HepG2 (cell line): ENCODE data around the gene BTN1A1. TPM values are rescaled to one million over a fixed set of nuclear protein-coding genes. Genes with fewer than 3 reads are reported as not detected.

Experiments
- AKNA ChIP-seq: sonication (generic); formaldehyde crosslinking; IDR thresholded peaks from 2 replicates; pipeline ENCODE4 v1.4.0; 2020; ENCODE audit warnings: missing genetic modification reagents, borderline replicate concordance
- CBX1 ChIP-seq: IDR thresholded peaks from one replicate; pipeline ENCODE4 v1.6.1; 2016; ENCODE audit warnings: antibody characterized with exemption, low read depth
- CENPT ChIP-seq: sonication (generic); formaldehyde crosslinking; IDR thresholded peaks from 2 replicates; pipeline ENCODE4 v1.8.0; 2022; ENCODE audit warnings: low read depth, mild to moderate bottlenecking, moderate library complexity, missing genetic modification reagents
- CREM ChIP-seq, 2 experiments: sonication (generic) in 1 of 2; formaldehyde crosslinking in 1 of 2; IDR thresholded peaks; 2 replicates each; pipeline versions ENCODE4 v1.4.0 to v1.6.1; 2016 to 2020; ENCODE audit warnings: antibody characterized with exemption in 1 of 2, mild to moderate bottlenecking in 1 of 2, missing genetic modification reagents in 1 of 2
- FOSL1 ChIP-seq: sonication (generic); formaldehyde crosslinking; IDR thresholded peaks from 2 replicates; pipeline ENCODE4 v1.9.0; 2021; ENCODE audit warnings: missing genetic modification reagents, borderline replicate concordance
- GATAD2A ChIP-seq: IDR thresholded peaks from 2 replicates; pipeline ENCODE4 v1.6.1; 2016
- MED8 ChIP-seq: sonication (generic); formaldehyde crosslinking; IDR thresholded peaks from 2 replicates; pipeline ENCODE4 v1.8.1; 2023; ENCODE audit warnings: mild to moderate bottlenecking, missing genetic modification reagents; ENCODE audit not compliant: insufficient replicate concordance
- MXD3 ChIP-seq: IDR thresholded peaks from 2 replicates; pipeline ENCODE4 v1.6.1; 2016; ENCODE audit warnings: mild to moderate bottlenecking, missing biosample characterization, missing genetic modification reagents
- ZBTB33 ChIP-seq: sonication (generic); formaldehyde crosslinking; IDR thresholded peaks from 2 replicates; pipeline ENCODE4 v1.4.0; 2020; ENCODE audit warnings: missing genetic modification reagents
- ZNF329 ChIP-seq: sonication (generic); formaldehyde crosslinking; IDR thresholded peaks from 2 replicates; pipeline ENCODE4 v1.9.0; 2021; ENCODE audit warnings: low read depth, mild to moderate bottlenecking, missing genetic modification reagents
- ZNF335 ChIP-seq: sonication (generic); formaldehyde crosslinking; IDR thresholded peaks from 2 replicates; pipeline ENCODE4 v1.4.0; 2020; ENCODE audit warnings: missing genetic modification reagents
- ZNF354B ChIP-seq: sonication (generic); formaldehyde crosslinking; IDR thresholded peaks from 2 replicates; pipeline ENCODE4 v1.8.0; 2022; ENCODE audit warnings: mild to moderate bottlenecking, missing genetic modification reagents
- ZNF552 ChIP-seq: sonication (generic); formaldehyde crosslinking; IDR thresholded peaks from 2 replicates; pipeline ENCODE4 v1.9.0; 2022; ENCODE audit warnings: missing genetic modification reagents, mild to moderate bottlenecking, borderline replicate concordance
- ZNF687 ChIP-seq: sonication (generic); formaldehyde crosslinking; IDR thresholded peaks from 2 replicates; pipeline ENCODE4 v1.5.1; 2020; ENCODE audit warnings: mild to moderate bottlenecking, missing genetic modification reagents, moderate library complexity
- ZNF724P ChIP-seq: sonication (generic); formaldehyde crosslinking; IDR thresholded peaks from 2 replicates; pipeline ENCODE4 v1.8.0; 2022; ENCODE audit warnings: missing genetic modification reagents, borderline replicate concordance
- ZNF879 ChIP-seq: sonication (generic); formaldehyde crosslinking; IDR thresholded peaks from 2 replicates; pipeline ENCODE4 v1.8.1; 2023; ENCODE audit warnings: missing genetic modification reagents
- polyA plus RNA-seq, 8 experiments: library from polyadenylated mRNA; depleted of rRNA in 3 of 8; stranded (reverse) in 7 of 8; unstranded in 1 of 8; fragments of >200 nt; fragmentation: Illumina TruSeq in 4 of 8; extraction: Trizol in 4 of 8; gene quantifications; 2 replicates each; pipeline versions ENCODE4 v1.2.1 to v1.2.3, GENCODE V29; 2011 to 2016; ENCODE audit warnings: low read depth in 4 of 8, missing spikeins in 1 of 8, mixed read lengths in 1 of 8; ENCODE audit not compliant: insufficient read depth in 1 of 8
- total RNA-seq, 5 experiments: library from RNA; depleted of rRNA; stranded (reverse); fragments of >200 nt; fragmentation: Illumina TruSeq; extraction: Trizol; gene quantifications; 2 replicates each; pipeline ENCODE4 v1.2.3, GENCODE V29; 2016; ENCODE audit warnings: low read depth in 1 of 5

Gene BTN1A1
- total and polyA plus RNA-seq, 2 of the 13 experiments (the other 11 are each of a cell fraction or from before 2014, with no cell fraction given), result 0.04 TPM; not detected in 1

GRCh38 chr6:26537160-26537845, 37.2 kb downstream of the BTN1A1 start (continued):
- TF ChIP-seq ZBTB33 (CRISPR knock-in tag) (peak; percentile 57; the same call in 1 of the 2 replicates), ZNF879 (CRISPR knock-in tag) (0 out of 2 replicates have a peak, but pooled peaks have one; percentile 85), ZNF724P (no peak), ZNF552 (CRISPR knock-in tag) (peak; percentile 39; the same call in 1 of the 2 replicates), MXD3 (CRISPR knock-in tag) (no peak; the same call in 1 of the 2 replicates), ZNF329 (CRISPR knock-in tag) (peak; percentile 51), GATAD2A (CRISPR knock-in tag) (peak; percentile 96), MED8 (CRISPR knock-in tag) (peak; percentile 42), AKNA (no peak), FOSL1 (CRISPR knock-in tag) (no peak), CENPT (0 out of 2 replicates have a peak, but pooled peaks have one; percentile 60), ZNF335 (CRISPR knock-in tag) (peak; percentile 56; the same call in 1 of the 2 replicates), CBX1 (peak; percentile 95), ZNF687 (CRISPR knock-in tag) (peak; percentile 84), ZNF354B (CRISPR knock-in tag) (no peak), CREM (IDR thresholded peaks at IDR 0.05) (peak; percentile 65), CREM (CRISPR knock-in tag; IDR thresholded peaks at IDR 0.05) (no peak)
